Stimulated activated CD8-positive, alpha-beta memory T cell treated with anti-CD3 and anti-CD28 coated beads, Interleukin-15, amount 100 ng/mL, for 4 hours (primary cell): ENCODE measurements around the gene PARVA.

Experiments used
- DNase-seq, 2 donors: peaks; one replicate each; pipeline ENCODE4 v3.0.0-alpha.2; 2020; ENCODE audit warnings: low read depth in 2 of 2

PARVA gene

GRCh38 chr11:12531020-12531419 lies 153.6 kb downstream of the PARVA start:
- DNase-seq = no peak

GRCh38 chr11:12531681-12532080 lies 154.3 kb downstream of the PARVA start:
- no peak for DNase-seq

GRCh38 chr11:12532580-12532979 lies 155.2 kb downstream of the PARVA start:
- no peak for DNase-seq

GRCh38 chr11:12534549-12534948 lies 157.2 kb downstream of the PARVA start:
- no peak for DNase-seq

GRCh38 chr11:12535321-12535720 lies 157.9 kb downstream of the PARVA start:
- DNase-seq = no peak

GRCh38 chr11:12536566-12536965 lies 159.2 kb downstream of the PARVA start:
- DNase-seq = no peak

GRCh38 chr11:12537778-12538401 lies 160.5 kb downstream of the PARVA start:
- DNase-seq = no peak

- DNase-seq = no peak
Measured at GRCh38 chr11:12538889-12539421, 161.6 kb downstream of the PARVA start.

GRCh38 chr11:12539572-12539971 lies 162.2 kb downstream of the PARVA start:
- no peak for DNase-seq

- no peak for DNase-seq
Measured at GRCh38 chr11:12540075-12540680, 162.8 kb downstream of the PARVA start.

- no peak for DNase-seq
Measured at GRCh38 chr11:12540913-12541582, 163.7 kb downstream of the PARVA start.

- no peak for DNase-seq
Measured at GRCh38 chr11:12541583-12542151, 164.3 kb downstream of the PARVA start.

GRCh38 chr11:12542186-12542935 lies 165.0 kb downstream of the PARVA start:
- DNase-seq = no peak

- DNase-seq = no peak
Measured at GRCh38 chr11:12543596-12544415, 166.4 kb downstream of the PARVA start.

GRCh38 chr11:12544986-12545775 lies 167.8 kb downstream of the PARVA start:
- DNase-seq = no peak

GRCh38 chr11:12546122-12546521 lies 168.8 kb downstream of the PARVA start:
- DNase-seq = no peak

GRCh38 chr11:12546660-12547059 lies 169.3 kb downstream of the PARVA start:
- no peak for DNase-seq

- no peak for DNase-seq
Measured at GRCh38 chr11:12547953-12548650, 170.7 kb downstream of the PARVA start.

GRCh38 chr11:12552692-12553091 lies 175.3 kb downstream of the PARVA start:
- DNase-seq = no peak

GRCh38 chr11:12554122-12554521 lies 176.8 kb downstream of the PARVA start:
- DNase-seq = no peak
